Fibroblast of skin of scalp (primary cell): ENCODE results near the gene VEGFA.

Experiments
- DNase-seq: peaks from one replicate; pipeline ENCODE4 v3.0.0-alpha.2; 2013

Gene VEGFA

GRCh38 chr6:43826730-43827129, 56.7 kb downstream of the VEGFA start:
- no peak for DNase-seq

GRCh38 chr6:43827898-43828297, 57.9 kb downstream of the VEGFA start:
- DNase-seq, result no peak

GRCh38 chr6:43828711-43829110, 58.7 kb downstream of the VEGFA start:
- DNase-seq, result no peak

GRCh38 chr6:43829470-43829869, 59.5 kb downstream of the VEGFA start:
- DNase-seq, result no peak

- DNase-seq, result no peak
Measured at GRCh38 chr6:43830775-43831174, 60.8 kb downstream of the VEGFA start.

GRCh38 chr6:43831191-43831590, 61.2 kb downstream of the VEGFA start:
- DNase-seq, result no peak

GRCh38 chr6:43833223-43833995, 63.4 kb downstream of the VEGFA start:
- peak; percentile 51 for DNase-seq

- DNase-seq, result no peak
Measured at GRCh38 chr6:43833996-43834390, 64.0 kb downstream of the VEGFA start.

GRCh38 chr6:43834528-43835155, 64.6 kb downstream of the VEGFA start:
- no peak for DNase-seq

- no peak for DNase-seq
Measured at GRCh38 chr6:43835872-43836419, 65.9 kb downstream of the VEGFA start.
